Large intestine (tissue), 3 donors: Measurements from ENCODE around the gene RNASE12. TPM values are rescaled to one million over a fixed set of nuclear protein-coding genes. Genes with fewer than 3 reads are reported as not detected.

Experiments used
- DNase-seq, 2 donors: peaks; one replicate each; pipeline versions ENCODE4 v3.0.0 to v3.0.0-alpha.2; 2013
- H3K27ac ChIP-seq: one replicate; pipeline ENCODE4 v1.5.1; 2013; ENCODE audit warnings: low read length
- H3K27me3 ChIP-seq: 2 replicates; pipeline ENCODE4 v1.6.1; 2013; ENCODE audit warnings: low read length; ENCODE audit not compliant: control insufficient read depth, insufficient read depth
- H3K36me3 ChIP-seq: 2 replicates; pipeline ENCODE4 v1.6.1; 2013; ENCODE audit warnings: low read length; ENCODE audit not compliant: control insufficient read depth, insufficient read depth
- H3K4me1 ChIP-seq: one replicate; pipeline ENCODE4 v1.6.1; 2013; ENCODE audit warnings: low read length; ENCODE audit not compliant: control insufficient read depth, insufficient read depth
- H3K4me3 ChIP-seq: one replicate; pipeline ENCODE4 v1.5.1; 2013; ENCODE audit warnings: low read length
- H3K9me3 ChIP-seq: one replicate; pipeline ENCODE4 v1.6.1; 2013; ENCODE audit warnings: mild to moderate bottlenecking, low read depth, low read length, moderate library complexity; ENCODE audit not compliant: control insufficient read depth
- WGBS: methylation state at CpG from one replicate; pipeline ENCODE4 v1.1.5; 2013; ENCODE audit warnings: low lambda C conversion rate; ENCODE audit not compliant: insufficient coverage; 5-methylcytosine and 5-hydroxymethylcytosine counted together
- polyA plus RNA-seq: library from polyadenylated mRNA; unstranded; fragments of 120-200 nt; gene quantifications from one replicate; pipeline ENCODE4 v1.2.1, GENCODE V29; 2013

The RNASE12 gene
- polyA plus RNA-seq, 1 donor: not detected

- no peaks in the 10 kb centered on the region for H3K36me3 ChIP-seq
- DNase-seq: no peak
- H3K27me3 ChIP-seq: no peaks in the 10 kb centered on the region
- 0% methylated on average over 1 of the region's 17 CpGs for WGBS
- peaks cover 7% of the 10 kb centered on the region for H3K4me1 ChIP-seq
- H3K4me3 ChIP-seq: peak overlapping the region; percentile 52
- H3K27ac ChIP-seq: peak overlapping the region; percentile 76
- no peaks in the 10 kb centered on the region for H3K9me3 ChIP-seq
Observed at GRCh38 chr14:20614038-20614840, 23.1 kb upstream of the RNASE12 start.

- peak overlapping the region; percentile 76 for H3K27ac ChIP-seq
- H3K36me3 ChIP-seq: no peaks in the 10 kb centered on the region
- 0% methylated on average over 7 of the region's 34 CpGs for WGBS
- no peaks in the 10 kb centered on the region for H3K9me3 ChIP-seq
- peak overlapping the region; percentile 52 for H3K4me3 ChIP-seq
- H3K27me3 ChIP-seq: no peaks in the 10 kb centered on the region
- DNase-seq: peak; percentile 92 to 95
- peaks cover 7% of the 10 kb centered on the region for H3K4me1 ChIP-seq
Observed at GRCh38 chr14:20613094-20614037, 22.2 kb upstream of the RNASE12 start.

GRCh38 chr14:20612403-20612802, 21.2 kb upstream of the RNASE12 start:
- DNase-seq: no peak
- Histone ChIP-seq H3K4me3 (no peak overlapping the region), H3K27me3 (no peaks in the 10 kb centered on the region), H3K9me3 (no peaks in the 10 kb centered on the region), H3K27ac (no peak overlapping the region), H3K4me1 (peaks cover 7% of the 10 kb centered on the region), H3K36me3 (no peaks in the 10 kb centered on the region)
- whole genome bisulfite sequencing: 83% methylated on average over 1 of the region's 5 CpGs

GRCh38 chr14:20611277-20611676, 20.1 kb upstream of the RNASE12 start:
- Histone ChIP-seq H3K27ac (no peak overlapping the region), H3K27me3 (no peaks in the 10 kb centered on the region), H3K36me3 (no peaks in the 10 kb centered on the region), H3K4me3 (no peak overlapping the region), H3K4me1 (peaks cover 17% of the 10 kb centered on the region), H3K9me3 (no peaks in the 10 kb centered on the region)
- 40% methylated on average over 2 of the region's 4 CpGs for WGBS
- no peak for DNase-seq

GRCh38 chr14:20610002-20610765, 19.0 kb upstream of the RNASE12 start:
- 6% methylated on average over 7 of the region's 27 CpGs for WGBS
- H3K36me3 ChIP-seq: no peaks in the 10 kb centered on the region
- H3K4me3 ChIP-seq: peak overlapping the region; percentile 72
- peak overlapping the region; percentile 32 for H3K27ac ChIP-seq
- peak in 1 of 2 donors; percentile 67 for DNase-seq
- no peaks in the 10 kb centered on the region for H3K27me3 ChIP-seq
- H3K4me1 ChIP-seq: peaks cover 16% of the 10 kb centered on the region
- H3K9me3 ChIP-seq: no peaks in the 10 kb centered on the region

- no peaks in the 10 kb centered on the region for H3K36me3 ChIP-seq
- DNase-seq: peak; percentile 78 to 79
- H3K27ac ChIP-seq: peak overlapping the region; percentile 32
- H3K4me1 ChIP-seq: peaks cover 11% of the 10 kb centered on the region
- H3K4me3 ChIP-seq: peak overlapping the region; percentile 72
- H3K27me3 ChIP-seq: no peaks in the 10 kb centered on the region
- no peaks in the 10 kb centered on the region for H3K9me3 ChIP-seq
- 0% methylated on average over 1 of the region's 44 CpGs for WGBS
Observed at GRCh38 chr14:20609215-20610001, 18.2 kb upstream of the RNASE12 start.

GRCh38 chr14:20608383-20609110, 17.4 kb upstream of the RNASE12 start:
- WGBS: no CpG with 5 or more reads among the region's 7 CpGs
- Histone ChIP-seq H3K4me3 (no peak overlapping the region), H3K27ac (no peak overlapping the region)

GRCh38 chr14:20607617-20608016, 16.4 kb upstream of the RNASE12 start:
- no peaks in the 10 kb centered on the region for H3K9me3 ChIP-seq
- no peak overlapping the region for H3K4me3 ChIP-seq
- H3K27me3 ChIP-seq: no peaks in the 10 kb centered on the region
- no peak overlapping the region for H3K27ac ChIP-seq
- H3K36me3 ChIP-seq: no peaks in the 10 kb centered on the region
- H3K4me1 ChIP-seq: peaks cover 11% of the 10 kb centered on the region
- no CpG with 5 or more reads among the region's 5 CpGs for WGBS
- no peak for DNase-seq

More at GRCh38 chr14:20608383-20609110, 17.4 kb upstream of the RNASE12 start:
- H3K27me3 ChIP-seq: no peaks in the 10 kb centered on the region
- H3K9me3 ChIP-seq: no peaks in the 10 kb centered on the region
- H3K4me1 ChIP-seq: peaks cover 11% of the 10 kb centered on the region
- H3K36me3 ChIP-seq: no peaks in the 10 kb centered on the region
- DNase-seq: no peak

GRCh38 chr14:20606902-20607242, 15.7 kb upstream of the RNASE12 start:
- no peaks in the 10 kb centered on the region for H3K27me3 ChIP-seq
- no CpG with 5 or more reads among the region's 2 CpGs for WGBS
- peak overlapping the region; percentile 55 for H3K27ac ChIP-seq
- DNase-seq: peak in 1 of 2 donors; percentile 19
- no peak overlapping the region for H3K4me3 ChIP-seq
- H3K4me1 ChIP-seq: peaks cover 11% of the 10 kb centered on the region
- no peaks in the 10 kb centered on the region for H3K36me3 ChIP-seq
- no peaks in the 10 kb centered on the region for H3K9me3 ChIP-seq
